PC-3 (cell line): ENCODE measurements around the gene PTPRN2. TPM values are rescaled to one million over a fixed set of nuclear protein-coding genes. Genes with fewer than 3 reads are reported as not detected.

Experiments used
- ATAC-seq: fragments of 200-7000 bp; cut with Tn5 transposase; 2 replicates; pipeline ENCODE4 v1.9.1; 2020; ENCODE audit warnings: mild to moderate bottlenecking, moderate library complexity
- BruUV-seq: library from RNA; stranded (reverse); fragments of 400-500 nt; replicated peaks from 2 replicates; lab custom pipeline; 2021; lab: Mats Ljungman, UMichigan
- CTCF ChIA-PET: fragments of 300-600 bp; sonication (Branson Sonifier 250); formaldehyde crosslinking; loops from one replicate; lab custom pipeline; 2022; ENCODE audit warnings: antibody characterized with exemption; lab: Charles Lee
- POLR2A ChIA-PET: fragments of 300-600 bp; sonication (Branson Sonifier 250); formaldehyde crosslinking; loops from one replicate; lab custom pipeline; 2022; ENCODE audit warnings: antibody characterized with exemption; ENCODE audit not compliant: unreplicated experiment; lab: Charles Lee
- DNase-seq: peaks from one replicate; pipeline ENCODE4 v3.0.0-alpha.2; 2015
- H2AFZ ChIP-seq: fragments of 300-600 bp; sonication (generic); 2 replicates; pipeline ENCODE4 v1.6.0; 2016; ENCODE audit warnings: antibody characterized with exemption, low read length
- H3F3A ChIP-seq: fragments of 300-600 bp; sonication (generic); one replicate; pipeline ENCODE4 v1.6.0; 2017; ENCODE audit warnings: antibody characterized with exemption, low read length, control low read depth, mild to moderate bottlenecking; ENCODE audit not compliant: unreplicated experiment
- H3K27ac ChIP-seq: fragments of 300-600 bp; sonication (generic); 2 replicates; pipeline ENCODE4 v1.5.1; 2016; ENCODE audit warnings: mild to moderate bottlenecking, low read length
- H3K27me3 ChIP-seq: fragments of 300-600 bp; sonication (generic); 2 replicates; pipeline ENCODE4 v1.6.1; 2016; ENCODE audit warnings: low read length, mixed read lengths
- H3K36me3 ChIP-seq: fragments of 300-600 bp; sonication (generic); 2 replicates; pipeline ENCODE4 v1.6.1; 2016; ENCODE audit warnings: low read depth, mixed run types, low read length, mixed read lengths
- H3K4me1 ChIP-seq: fragments of 300-600 bp; sonication (generic); 2 replicates; pipeline ENCODE4 v1.5.1; 2016; ENCODE audit warnings: low read length; ENCODE audit not compliant: insufficient read depth
- H3K4me2 ChIP-seq: fragments of 300-600 bp; sonication (generic); 2 replicates; pipeline ENCODE4 v1.6.0; 2016; ENCODE audit warnings: low read length
- H3K4me3 ChIP-seq: fragments of 300-600 bp; sonication (generic); 2 replicates; pipeline ENCODE4 v1.5.1; 2016; ENCODE audit warnings: mild to moderate bottlenecking, low read length, mixed read lengths
- H3K79me2 ChIP-seq: fragments of 300-600 bp; sonication (generic); 2 replicates; pipeline ENCODE4 v1.6.1; 2017; ENCODE audit warnings: low read length, mixed read lengths
- H3K9ac ChIP-seq: fragments of 300-600 bp; sonication (generic); 2 replicates; pipeline ENCODE4 v1.6.0; 2016; ENCODE audit warnings: mild to moderate bottlenecking, low read length
- H3K9me2 ChIP-seq: fragments of 300-600 bp; sonication (generic); replicated peaks from 2 replicates; pipeline ENCODE4 v1.6.1; 2016; ENCODE audit warnings: mixed run types, low read length, mixed read lengths
- H3K9me3 ChIP-seq: fragments of 300-600 bp; sonication (generic); 2 replicates; pipeline ENCODE4 v1.6.1; 2016; ENCODE audit warnings: low read length, mixed read lengths
- H4K20me1 ChIP-seq: fragments of 300-600 bp; sonication (generic); 2 replicates; pipeline ENCODE4 v1.6.1; 2016; ENCODE audit warnings: low read length, mixed read lengths
- EZH2 ChIP-seq: fragments of 300-600 bp; sonication (generic); IDR thresholded peaks from one replicate; pipeline ENCODE4 v1.6.1; 2017; ENCODE audit warnings: antibody characterized with exemption, mild to moderate bottlenecking, low read length; ENCODE audit not compliant: unreplicated experiment
- EZH2phosphoT487 ChIP-seq: fragments of 300-600 bp; sonication (generic); IDR thresholded peaks from 2 replicates; pipeline ENCODE4 v1.6.1; 2018; ENCODE audit warnings: mild to moderate bottlenecking, antibody characterized with exemption, low read length, borderline replicate concordance
- intact Hi-C: fragments of 100-400 bp; cut with micrococcal nuclease; formaldehyde crosslinking; loops from 2 replicates; pipeline ENCODE4 v1.9.0; 2023
- total RNA-seq: library from RNA; depleted of rRNA; stranded (reverse); fragments of >200 nt; gene quantifications from 2 replicates; pipeline ENCODE4 v1.2.3, GENCODE V29; 2014
- TF ChIP-seq, protein P1 (sequence below): fragments of 300-600 bp; sonication (generic); conservative IDR thresholded peaks from 2 replicates; pipeline ENCODE4 v1.5.1; 2017; ENCODE audit warnings: antibody characterized with exemption, low read depth, mild to moderate bottlenecking, low read length

The PTPRN2 gene
- total RNA-seq, 1 experiment from 2014 or later, result 3.2 TPM

DNA sequence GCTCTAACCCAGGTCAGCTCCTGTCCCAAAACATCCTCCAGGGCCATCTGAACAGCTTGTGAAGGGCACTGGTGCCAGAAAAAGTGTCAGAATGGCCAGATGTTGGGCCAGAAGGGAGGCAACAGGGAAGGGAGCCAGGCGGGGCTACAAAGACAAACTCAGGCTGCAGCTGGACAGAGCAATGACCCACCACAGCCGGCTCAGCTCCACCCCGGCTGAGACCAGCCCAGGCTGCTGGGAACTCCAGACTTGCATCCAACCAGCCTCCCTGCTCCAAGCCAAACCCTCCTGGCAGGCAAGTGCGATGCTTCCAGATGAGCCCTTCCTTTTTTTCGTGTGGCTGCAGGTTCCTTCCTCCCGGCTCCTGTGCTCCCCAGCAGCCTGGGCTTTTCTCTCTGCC is 466.9 kb downstream of the PTPRN2 start:
- H3K4me3 ChIP-seq, result no peak overlapping the region
- no peak overlapping the region for H3K4me2 ChIP-seq
- no peak for DNase-seq
- H3K27ac ChIP-seq, result no peak overlapping the region
- H2AFZ ChIP-seq, result no peak overlapping the region
- no peak for ATAC-seq
- H4K20me1 ChIP-seq, result no peaks in the 10 kb centered on the region
- no peaks in the 10 kb centered on the region for H3K27me3 ChIP-seq
- H3K9me3 ChIP-seq, result peaks cover 12% of the 10 kb centered on the region; the same call in 1 of the 2 replicates
- no peaks in the 10 kb centered on the region for H3F3A ChIP-seq
- POLR2A ChIA-PET, result no interaction called here
- TF ChIP-seq EZH2phosphoT487, result no peak
- TF ChIP-seq EZH2, result no peak
- TF ChIP-seq, protein P1, sequence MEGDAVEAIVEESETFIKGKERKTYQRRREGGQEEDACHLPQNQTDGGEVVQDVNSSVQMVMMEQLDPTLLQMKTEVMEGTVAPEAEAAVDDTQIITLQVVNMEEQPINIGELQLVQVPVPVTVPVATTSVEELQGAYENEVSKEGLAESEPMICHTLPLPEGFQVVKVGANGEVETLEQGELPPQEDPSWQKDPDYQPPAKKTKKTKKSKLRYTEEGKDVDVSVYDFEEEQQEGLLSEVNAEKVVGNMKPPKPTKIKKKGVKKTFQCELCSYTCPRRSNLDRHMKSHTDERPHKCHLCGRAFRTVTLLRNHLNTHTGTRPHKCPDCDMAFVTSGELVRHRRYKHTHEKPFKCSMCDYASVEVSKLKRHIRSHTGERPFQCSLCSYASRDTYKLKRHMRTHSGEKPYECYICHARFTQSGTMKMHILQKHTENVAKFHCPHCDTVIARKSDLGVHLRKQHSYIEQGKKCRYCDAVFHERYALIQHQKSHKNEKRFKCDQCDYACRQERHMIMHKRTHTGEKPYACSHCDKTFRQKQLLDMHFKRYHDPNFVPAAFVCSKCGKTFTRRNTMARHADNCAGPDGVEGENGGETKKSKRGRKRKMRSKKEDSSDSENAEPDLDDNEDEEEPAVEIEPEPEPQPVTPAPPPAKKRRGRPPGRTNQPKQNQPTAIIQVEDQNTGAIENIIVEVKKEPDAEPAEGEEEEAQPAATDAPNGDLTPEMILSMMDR, result no peak
- no peaks in the 10 kb centered on the region for H3K9me2 ChIP-seq
- BruUV-seq, result no TSS peak
- no peak overlapping the region for H3K9ac ChIP-seq
- H3K36me3 ChIP-seq, result no peaks in the 10 kb centered on the region; the same call in 1 of the 2 replicates
- CTCF ChIA-PET, result no interaction called here
- intact Hi-C loops, result no loop called here
- H3K4me1 ChIP-seq, result no peaks in the 10 kb centered on the region
- H3K79me2 ChIP-seq, result no peaks in the 10 kb centered on the region

DNA sequence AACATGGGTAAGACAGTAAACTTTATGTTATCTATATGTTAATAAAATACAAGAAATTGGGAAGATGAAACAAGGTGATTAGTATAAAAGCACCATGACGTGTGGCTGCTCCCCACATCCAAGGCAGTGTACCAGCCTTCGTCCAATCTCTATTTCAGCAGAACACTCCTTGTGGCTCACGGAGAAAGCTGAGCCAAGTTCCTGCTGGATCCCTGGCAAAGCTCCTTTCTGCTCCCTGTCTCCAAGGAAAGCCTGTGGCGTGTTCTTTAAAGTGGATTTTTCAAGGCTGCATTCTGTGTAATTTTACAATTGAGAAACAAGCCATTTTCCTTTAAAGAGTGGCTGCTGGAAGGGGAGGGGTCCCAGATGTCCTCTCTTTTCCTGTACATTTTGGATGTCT is 467.3 kb downstream of the PTPRN2 start:
- no peak overlapping the region for H2AFZ ChIP-seq
- H3K9me2 ChIP-seq, result no peaks in the 10 kb centered on the region
- no peaks in the 10 kb centered on the region; the same call in 1 of the 2 replicates for H3K36me3 ChIP-seq
- no peak overlapping the region for H3K4me2 ChIP-seq
- BruUV-seq, result no TSS peak
- no peak for DNase-seq
- H3K9me3 ChIP-seq, result peaks cover 12% of the 10 kb centered on the region; the same call in 1 of the 2 replicates
- no peak overlapping the region for H3K9ac ChIP-seq
- ATAC-seq, result no peak
- H3K79me2 ChIP-seq, result no peaks in the 10 kb centered on the region
- ChIA-PET CTCF (no interaction called here), POLR2A (no interaction called here)
- no peaks in the 10 kb centered on the region for H3F3A ChIP-seq
- H3K27me3 ChIP-seq, result no peaks in the 10 kb centered on the region
- TF ChIP-seq EZH2 (no peak), EZH2phosphoT487 (no peak)
- TF ChIP-seq, protein P1, result no peak
- H3K4me1 ChIP-seq, result no peaks in the 10 kb centered on the region
- no peak overlapping the region for H3K27ac ChIP-seq
- H4K20me1 ChIP-seq, result no peaks in the 10 kb centered on the region
- intact Hi-C loops, result no loop called here
- H3K4me3 ChIP-seq, result no peak overlapping the region

DNA sequence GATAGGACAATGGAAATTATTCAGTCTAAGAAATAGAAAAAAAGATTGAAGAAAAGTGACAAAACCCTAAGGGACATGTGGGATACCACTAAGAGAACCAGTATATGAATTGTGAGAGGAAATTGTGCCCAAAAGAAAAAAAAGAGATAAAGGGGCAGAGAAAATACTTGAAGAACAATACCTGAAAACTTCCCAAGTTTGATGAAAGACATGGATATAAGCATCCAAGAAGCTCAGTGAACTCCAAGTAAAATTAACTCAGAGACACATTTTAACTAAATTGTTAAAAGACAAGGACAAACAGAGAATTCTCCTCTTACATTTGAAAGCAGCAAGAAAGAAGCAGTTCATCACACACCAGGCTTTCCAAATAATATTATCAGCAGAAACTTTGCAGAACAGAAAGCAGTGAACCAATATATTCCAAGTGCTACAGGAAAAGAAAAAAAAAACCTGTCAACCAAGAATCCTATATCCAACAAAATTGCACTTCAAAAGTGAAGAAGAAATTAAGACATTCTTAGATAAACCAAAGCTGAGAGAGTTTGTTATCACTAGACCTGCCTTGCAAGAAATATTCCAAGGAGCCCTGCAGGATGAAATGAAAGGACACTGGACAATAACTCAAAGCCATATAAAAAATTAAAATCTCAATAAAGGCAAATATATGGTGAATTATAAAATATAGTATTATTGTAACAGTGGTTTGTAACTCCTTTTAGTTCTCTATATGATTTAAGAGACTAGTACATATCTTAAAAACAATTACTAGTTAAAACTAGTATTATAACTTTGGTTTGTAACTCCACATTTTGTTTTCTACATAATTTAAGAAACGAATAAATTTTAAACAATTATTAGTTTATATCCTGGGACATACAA is 470.0 kb downstream of the PTPRN2 start:
- H4K20me1 ChIP-seq, result no peaks in the 10 kb centered on the region
- BruUV-seq, result no TSS peak
- no peaks in the 10 kb centered on the region for H3K9me2 ChIP-seq
- no peak overlapping the region for H3K4me3 ChIP-seq
- ATAC-seq (no peak), DNase-seq (no peak)
- H3K4me1 ChIP-seq, result no peaks in the 10 kb centered on the region
- H3K79me2 ChIP-seq, result no peaks in the 10 kb centered on the region
- POLR2A ChIA-PET, result no interaction called here
- H2AFZ ChIP-seq, result no peak overlapping the region
- CTCF ChIA-PET, result interaction anchor here (0.7 kb wide), 1 partner anchor 12 kb away, joined by 3 read pairs; no protein-coding TSS in a partner anchor
- no peak overlapping the region for H3K4me2 ChIP-seq
- H3K9ac ChIP-seq, result no peak overlapping the region
- no peaks in the 10 kb centered on the region; the same call in 1 of the 2 replicates for H3K36me3 ChIP-seq
- H3K27me3 ChIP-seq, result no peaks in the 10 kb centered on the region
- no peaks in the 10 kb centered on the region for H3F3A ChIP-seq
- no peak overlapping the region for H3K27ac ChIP-seq
- peaks cover 12% of the 10 kb centered on the region; the same call in 1 of the 2 replicates for H3K9me3 ChIP-seq
- intact Hi-C loops, result no loop called here
- TF ChIP-seq EZH2phosphoT487 (no peak), EZH2 (no peak)
- TF ChIP-seq, protein P1, result no peak
